ENCODE results near the gene BHLHA15.

BHLHA15 gene

DNA sequence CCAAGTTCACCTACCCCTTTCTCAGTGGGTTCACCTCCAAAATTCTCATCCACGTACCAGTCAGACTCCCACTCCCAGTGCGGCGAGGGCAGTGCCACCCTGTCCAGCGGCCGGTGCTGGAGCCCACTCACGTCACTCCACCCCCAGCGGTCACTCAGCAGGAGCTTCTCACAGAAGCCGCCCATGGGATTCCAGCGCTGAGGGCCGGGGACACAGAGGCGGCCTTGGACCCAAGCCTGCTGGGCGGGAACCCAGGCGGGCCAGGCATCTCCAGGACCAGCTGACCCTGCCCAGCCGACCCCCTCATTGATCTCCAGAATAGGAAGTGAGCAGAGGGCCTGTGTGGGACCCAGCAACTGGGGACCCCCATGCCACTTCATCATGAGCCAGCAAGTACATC lies 33.6 kb downstream of the BHLHA15 start:
- DNase-seq (ENCODE audit: low spot score): no peak

GRCh38 chr7:98248156-98248555 lies 36.9 kb downstream of the BHLHA15 start:
- DNase-seq (ENCODE audit: low spot score): no peak

DNA sequence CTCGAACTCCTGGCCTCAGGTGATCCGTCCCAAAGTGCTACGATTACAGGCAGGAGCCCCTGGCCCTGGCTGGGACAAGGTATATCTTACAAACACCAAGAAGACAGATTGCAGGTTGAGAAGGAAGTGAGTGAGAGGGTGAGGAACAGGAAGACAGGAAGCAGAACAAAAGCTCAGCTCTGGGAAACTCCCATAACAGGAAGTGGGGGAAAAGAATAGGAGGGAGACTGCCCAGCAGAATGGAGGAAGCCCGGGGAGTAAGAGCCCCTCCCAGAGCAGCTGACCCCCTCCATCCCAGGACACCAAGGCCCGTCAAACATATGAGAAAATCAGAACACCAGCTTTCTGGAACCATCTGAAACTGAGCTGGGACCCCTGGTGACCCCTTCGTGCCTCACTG lies 37.9 kb downstream of the BHLHA15 start:
- no peak for DNase-seq (ENCODE audit: low spot score)

DNA sequence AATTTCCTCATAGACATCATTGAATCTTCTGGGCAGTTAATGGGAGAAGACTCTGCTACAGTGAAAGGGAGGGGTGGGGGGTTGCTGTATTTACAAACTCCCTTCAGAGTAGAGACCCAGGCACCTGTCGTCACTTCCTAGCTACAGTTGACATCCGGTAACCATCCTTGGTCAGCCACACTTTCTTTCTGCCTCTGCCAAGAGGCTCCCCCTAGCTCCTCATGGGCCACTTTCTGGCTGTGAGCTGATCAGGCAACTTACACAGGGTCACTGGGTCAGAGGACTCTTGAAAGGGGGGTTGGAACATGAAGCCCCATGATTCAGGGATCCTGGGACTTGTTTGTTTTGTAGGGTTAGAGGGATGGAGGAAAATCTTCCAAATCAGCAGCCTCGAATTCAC lies 39.5 kb downstream of the BHLHA15 start:
- peak; percentile 33 for DNase-seq (ENCODE audit: low spot score)

GRCh38 chr7:98251231-98251600 lies 40.0 kb downstream of the BHLHA15 start:
- DNase-seq (ENCODE audit: low spot score): no peak

DNA sequence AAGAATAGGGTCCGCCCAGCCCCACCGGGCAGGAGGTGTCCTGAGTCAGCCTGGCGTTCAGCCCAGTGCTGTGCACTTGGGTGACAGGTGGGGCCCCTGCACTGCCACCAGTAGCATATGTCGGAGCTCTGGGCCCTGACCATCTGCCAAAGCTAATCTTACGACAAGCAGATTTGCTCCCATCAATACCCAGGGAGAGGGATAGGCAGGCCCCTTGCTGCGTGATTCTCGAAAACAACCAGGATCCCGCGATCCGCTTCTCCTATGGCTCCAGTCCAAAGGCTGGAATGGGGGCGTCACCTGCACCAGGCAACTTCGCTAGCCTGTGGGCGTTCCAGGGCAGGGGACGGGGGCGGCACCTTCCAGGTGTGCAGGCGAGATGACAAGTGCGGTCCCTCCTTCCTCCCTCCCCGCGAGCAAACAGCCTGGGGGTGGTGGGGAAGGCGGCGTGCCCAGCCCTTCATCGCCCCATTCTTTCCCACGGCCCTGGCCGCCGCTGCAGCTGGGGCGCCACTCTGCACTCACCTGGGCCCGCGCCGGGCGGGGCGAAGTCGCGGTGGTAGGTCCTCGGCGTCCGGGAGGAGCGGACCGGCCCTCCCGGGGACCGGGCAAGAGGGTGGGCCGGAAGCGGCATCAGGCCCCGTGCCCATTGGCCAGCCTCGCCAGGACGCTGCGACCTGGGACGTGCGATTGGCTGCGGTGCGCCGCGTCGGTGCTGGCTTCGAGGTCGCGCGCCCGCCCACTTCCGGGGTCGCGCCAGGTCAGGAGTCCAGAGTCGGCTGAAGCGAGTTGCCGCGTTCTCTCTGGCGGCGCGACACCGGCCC lies 40.6 kb downstream of the BHLHA15 start, which contains the start of gene TECPR1:
Gene TECPR1, minus strand, starts transcription at position 632 of the 824 bp plus-strand sequence. CDS start 6,086 bp downstream, outside the sequence.
- peak; percentile 100 for DNase-seq (ENCODE audit: low spot score)

- no peak for DNase-seq (ENCODE audit: low spot score)
These were observed 41.3 kb downstream of the BHLHA15 start for GRCh38 chr7:98252425-98253054.

GRCh38 chr7:98254516-98254915 lies 43.3 kb downstream of the BHLHA15 start:
- no peak for DNase-seq (ENCODE audit: low spot score)

GRCh38 chr7:98254951-98255610 lies 43.8 kb downstream of the BHLHA15 start:
- DNase-seq (ENCODE audit: low spot score): no peak

GRCh38 chr7:98256431-98256830 lies 45.2 kb downstream of the BHLHA15 start:
- no peak for DNase-seq (ENCODE audit: low spot score)

GRCh38 chr7:98257701-98258100 lies 46.5 kb downstream of the BHLHA15 start:
- DNase-seq (ENCODE audit: low spot score): no peak
